ENCODE data around the gene SPDYE16.
"Not testable (repeated sequence)": the region's sequence is repeated elsewhere in the genome, so short reads cannot be mapped to it uniquely, and the experiment has no call there.

SPDYE16 gene

GRCh38 chr7:76504351-76505167, 38.5 kb downstream of the SPDYE16 start:
- not testable (repeated sequence) for DNase-seq

GRCh38 chr7:76503244-76503643, 39.9 kb downstream of the SPDYE16 start:
- not testable (repeated sequence) for DNase-seq

GRCh38 chr7:76502836-76503235, 40.3 kb downstream of the SPDYE16 start:
- not testable (repeated sequence) for DNase-seq

GRCh38 chr7:76502224-76502623, 40.9 kb downstream of the SPDYE16 start:
- DNase-seq, result not testable (repeated sequence)

- DNase-seq, result not testable (repeated sequence)
These were observed 43.2 kb downstream of the SPDYE16 start for GRCh38 chr7:76499924-76500241.

- DNase-seq, result not testable (repeated sequence)
These were observed 43.7 kb downstream of the SPDYE16 start for GRCh38 chr7:76499201-76499923.

GRCh38 chr7:76498583-76499200, 44.4 kb downstream of the SPDYE16 start:
- DNase-seq, result not testable (repeated sequence)

- not testable (repeated sequence) for DNase-seq
These were observed 45.0 kb downstream of the SPDYE16 start for GRCh38 chr7:76497918-76498582.

GRCh38 chr7:76495717-76496116, 47.4 kb downstream of the SPDYE16 start:
- not testable (repeated sequence) for DNase-seq

- not testable (repeated sequence) for DNase-seq
These were observed 51.0 kb downstream of the SPDYE16 start for GRCh38 chr7:76492139-76492538.

- DNase-seq, result not testable (repeated sequence)
These were observed 55.1 kb downstream of the SPDYE16 start for GRCh38 chr7:76487969-76488368.

GRCh38 chr7:76486618-76487017, 56.5 kb downstream of the SPDYE16 start:
- DNase-seq, result not testable (repeated sequence)

GRCh38 chr7:76485822-76486610, 57.1 kb downstream of the SPDYE16 start:
- not testable (repeated sequence) for DNase-seq

- not testable (repeated sequence) for DNase-seq
These were observed 58.6 kb downstream of the SPDYE16 start for GRCh38 chr7:76484456-76484855.

GRCh38 chr7:76483081-76483480, 60.0 kb downstream of the SPDYE16 start:
- DNase-seq, result not testable (repeated sequence)

- not testable (repeated sequence) for DNase-seq
These were observed 60.4 kb downstream of the SPDYE16 start for GRCh38 chr7:76482660-76483059.
